Gastrocnemius medialis (tissue), 4 donors: ENCODE data around the gene DHPS.

ENCODE experiments used
- CTCF ChIP-seq, 5 experiments: fragments of 450-650 bp in 3 of 5; fragments of 200-600 bp in 2 of 5; sonication (generic) in 2 of 5; IDR thresholded peaks in 4 of 5; conservative IDR thresholded peaks in 1 of 5; 1 replicate in 4 of 5; 2 replicates in 1 of 5; pipeline ENCODE4 v1.5.1; 2016 to 2019; ENCODE audit warnings: antibody characterized with exemption in 5 of 5, mild to moderate bottlenecking in 3 of 5, moderate library complexity in 3 of 5
- POLR2A ChIP-seq, 2 donors: fragments of 450-650 bp; IDR thresholded peaks; one replicate each; pipeline ENCODE4 v1.6.1; 2017; ENCODE audit warnings: antibody characterized with exemption in 2 of 2, mild to moderate bottlenecking in 2 of 2, moderate library complexity in 2 of 2

GRCh38 chr19:12720851-12721655 is 39.4 kb upstream of the DHPS start:
- TF ChIP-seq CTCF (IDR thresholded peaks at IDR 0.05 in 4 of 5, conservative IDR thresholded peaks at IDR 0.05 in 1 of 5): no peak
- peak in 1 of 2 donors; percentile 28 for TF ChIP-seq POLR2A (IDR thresholded peaks at IDR 0.05)
